IMR-90 (cell line): ENCODE measurements around the gene LUZP2.

ENCODE experiments used
- CEBPB ChIP-seq: IDR thresholded peaks from 2 replicates; pipeline ENCODE4 v1.6.1; 2012; ENCODE audit warnings: low read depth, low read length, improper control_type of control experiment
- TF ChIP-seq, protein P1 (sequence below): conservative IDR thresholded peaks from 2 replicates; pipeline ENCODE4 v1.5.1; 2012; ENCODE audit warnings: mild to moderate bottlenecking, low read depth, low read length, improper control_type of control experiment

DNA sequence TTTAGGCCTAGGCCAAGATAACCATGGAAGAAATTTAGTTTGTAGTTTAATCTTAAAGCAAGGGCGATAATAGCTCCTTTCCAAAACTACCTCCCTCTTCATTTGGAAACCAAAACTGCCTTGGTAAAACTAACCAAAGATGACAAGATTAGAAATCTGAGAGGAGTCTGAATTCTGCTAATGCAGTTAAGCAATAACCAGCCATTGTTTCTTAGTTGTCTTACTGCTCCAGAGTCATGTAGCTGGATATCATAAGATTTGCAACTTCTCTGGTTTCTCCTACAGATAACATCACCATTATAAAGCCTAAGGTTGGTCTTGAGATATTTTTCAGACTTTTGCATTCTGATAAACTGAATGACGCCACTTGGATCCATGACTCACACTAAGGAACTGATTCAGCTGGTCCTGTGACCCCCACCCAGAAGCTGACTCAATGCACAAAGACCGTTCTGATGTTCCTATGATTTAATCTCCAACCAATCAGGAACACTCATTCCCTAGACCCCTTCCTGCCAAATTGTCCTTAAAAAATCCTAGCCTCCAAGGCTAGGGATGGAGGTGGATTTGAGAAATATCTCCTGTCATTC, 200.8 kb downstream of the LUZP2 start:
- TF ChIP-seq, protein P1, sequence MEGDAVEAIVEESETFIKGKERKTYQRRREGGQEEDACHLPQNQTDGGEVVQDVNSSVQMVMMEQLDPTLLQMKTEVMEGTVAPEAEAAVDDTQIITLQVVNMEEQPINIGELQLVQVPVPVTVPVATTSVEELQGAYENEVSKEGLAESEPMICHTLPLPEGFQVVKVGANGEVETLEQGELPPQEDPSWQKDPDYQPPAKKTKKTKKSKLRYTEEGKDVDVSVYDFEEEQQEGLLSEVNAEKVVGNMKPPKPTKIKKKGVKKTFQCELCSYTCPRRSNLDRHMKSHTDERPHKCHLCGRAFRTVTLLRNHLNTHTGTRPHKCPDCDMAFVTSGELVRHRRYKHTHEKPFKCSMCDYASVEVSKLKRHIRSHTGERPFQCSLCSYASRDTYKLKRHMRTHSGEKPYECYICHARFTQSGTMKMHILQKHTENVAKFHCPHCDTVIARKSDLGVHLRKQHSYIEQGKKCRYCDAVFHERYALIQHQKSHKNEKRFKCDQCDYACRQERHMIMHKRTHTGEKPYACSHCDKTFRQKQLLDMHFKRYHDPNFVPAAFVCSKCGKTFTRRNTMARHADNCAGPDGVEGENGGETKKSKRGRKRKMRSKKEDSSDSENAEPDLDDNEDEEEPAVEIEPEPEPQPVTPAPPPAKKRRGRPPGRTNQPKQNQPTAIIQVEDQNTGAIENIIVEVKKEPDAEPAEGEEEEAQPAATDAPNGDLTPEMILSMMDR, result no peak
- TF ChIP-seq CEBPB, result peak; percentile 39
